Adrenal gland (tissue), 12 donors: ENCODE data around the gene TOB2. TPM values are rescaled to one million over a fixed set of nuclear protein-coding genes. Genes with fewer than 3 reads are reported as not detected.

Source experiments
- DNase-seq, 7 donors: peaks; one replicate each; pipeline ENCODE4 v3.0.0-alpha.2; 2019 to 2020
- H3K27ac ChIP-seq, 5 donors: fragments of 200-600 bp; sonication (generic) in 4 of 5; 1 replicate in 3 of 5; 2 replicates in 2 of 5; pipeline versions ENCODE4 v1.5.1 to v1.8.0; 2016 to 2020; ENCODE audit warnings: mild to moderate bottlenecking in 1 of 5
- H3K27me3 ChIP-seq: fragments of 200-600 bp; 2 replicates; pipeline ENCODE4 v1.8.0; 2021
- H3K36me3 ChIP-seq, 2 donors: fragments of 200-600 bp; replicated peaks in 1 of 2; 1 replicate in 1 of 2; 2 replicates in 1 of 2; pipeline versions ENCODE4 v1.5.1 to v1.8.0; 2018 to 2022
- H3K4me1 ChIP-seq, 2 donors: fragments of 200-600 bp; replicated peaks in 1 of 2; 1 replicate in 1 of 2; 2 replicates in 1 of 2; pipeline versions ENCODE4 v1.5.1 to v1.8.0; 2018 to 2021
- H3K4me3 ChIP-seq, 4 donors: fragments of 200-600 bp; sonication (generic) in 3 of 4; one replicate each; pipeline ENCODE4 v1.5.1; 2016 to 2018
- H3K9me3 ChIP-seq, 3 donors: fragments of 200-600 bp; sonication (generic) in 1 of 3; replicated peaks in 1 of 3; 1 replicate in 2 of 3; 2 replicates in 1 of 3; pipeline versions ENCODE4 v1.5.1 to v1.8.0; 2016 to 2021
- POLR2A ChIP-seq, 2 donors: fragments of 450-650 bp; IDR thresholded peaks; one replicate each; pipeline ENCODE4 v1.6.1; 2017; ENCODE audit warnings: antibody characterized with exemption in 2 of 2, mild to moderate bottlenecking in 2 of 2, moderate library complexity in 1 of 2
- WGBS, 4 donors: extraction: QIAGEN DNeasy Blood & Tissue Kit in 2 of 4; methylation state at CpG; one replicate each; pipeline versions ENCODE4 v1.1.5 to v1.1.7; 2013 to 2017; 5-methylcytosine and 5-hydroxymethylcytosine counted together
- intact Hi-C, 2 donors: fragments of 100-400 bp; cut with DNase I; formaldehyde crosslinking; loops; one replicate each; pipeline versions ENCODE4 v1.14.1 to v1.15.0; 2022 to 2023
- polyA plus RNA-seq, 3 donors: library from polyadenylated mRNA; stranded (reverse); fragments of 200-250 nt in 2 of 3; fragments of 350-450 nt in 1 of 3; fragmentation: Illumina TruSeq in 1 of 3; extraction: RNeasy Lipid Tissue Mini Kit (QIAGEN cat#74804) in 1 of 3; gene quantifications; one replicate each; pipeline ENCODE4 v1.2.3, GENCODE V29; 2013 to 2014
- total RNA-seq, 9 donors: library from RNA; depleted of rRNA in 4 of 9; stranded (reverse); fragments of >200 nt in 4 of 9; fragments of 120-200 nt in 1 of 9; fragmentation: NEBNext Ultra II Directional in 1 of 9; extraction: Animal tissue kit (Norgen Biotek cat#: 25700) in 1 of 9; gene quantifications; one replicate each; pipeline versions ENCODE4 v1.1.0 to v1.2.4, GENCODE V29; 2013 to 2023
- TF ChIP-seq, protein P1 (sequence below), 6 experiments: fragments of 450-650 bp in 4 of 6; fragments of 200-600 bp in 2 of 6; sonication (generic) in 1 of 6; IDR thresholded peaks; 1 replicate in 5 of 6; 2 replicates in 1 of 6; pipeline versions ENCODE4 v1.5.1 to v1.8.0; 2016 to 2021; ENCODE audit warnings: antibody characterized with exemption in 6 of 6, mild to moderate bottlenecking in 2 of 6, moderate library complexity in 1 of 6
- donor health status: healthy with polysubstance abuse.
- donor health status: Bipolar disorder and iron deficiency.
- donor health status: DM: yes; HTN: yes; CAD: no.
- donor health status: DM: no; HTN: no; CAD: no.
- donor health status: DM: no; HTN: no; CAD: no.
- donor health status: DM: yes; HTN: yes; CAD: no.

TOB2 gene
- total and polyA plus RNA-seq, 12 donors = 14.7 to 117 (median 41.1) TPM

DNA sequence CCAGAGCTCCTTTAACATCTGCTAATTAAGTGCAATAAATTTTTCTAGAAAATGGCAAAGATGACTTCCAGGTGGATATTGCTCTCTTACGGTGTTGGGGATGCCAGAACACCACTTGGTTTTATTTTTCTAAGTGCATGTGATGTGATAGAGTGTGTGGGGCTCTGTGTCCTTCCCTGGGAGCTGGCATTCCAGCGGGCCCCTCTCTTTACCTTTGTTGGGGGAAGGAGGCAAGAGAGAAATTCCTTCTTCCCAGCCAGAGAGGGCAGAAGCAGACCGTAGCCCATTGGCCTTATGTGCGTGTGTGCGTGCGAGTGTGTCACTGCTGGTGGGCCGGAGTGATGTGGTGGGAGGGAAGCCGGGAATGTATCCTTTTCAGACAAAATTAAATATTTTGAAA, 47.7 kb downstream of the TOB2 start:
- peak overlapping the region in 1 of 5 donors; percentile 29 for H3K27ac ChIP-seq
- H3K9me3 ChIP-seq = no peaks in the 10 kb centered on the region
- DNase-seq = no peak
- H3K4me1 ChIP-seq = peaks cover 20 to 32% of the 10 kb centered on the region in 2 donors
- no peak overlapping the region for H3K4me3 ChIP-seq
- H3K27me3 ChIP-seq = no peaks in the 10 kb centered on the region
- peaks cover 0 to 45% of the 10 kb centered on the region in 2 donors for H3K36me3 ChIP-seq
- 89 to 91% (median 91%) methylated on average over 8 of the region's 8 CpGs for WGBS, 4 donors
- TF ChIP-seq, protein P1, sequence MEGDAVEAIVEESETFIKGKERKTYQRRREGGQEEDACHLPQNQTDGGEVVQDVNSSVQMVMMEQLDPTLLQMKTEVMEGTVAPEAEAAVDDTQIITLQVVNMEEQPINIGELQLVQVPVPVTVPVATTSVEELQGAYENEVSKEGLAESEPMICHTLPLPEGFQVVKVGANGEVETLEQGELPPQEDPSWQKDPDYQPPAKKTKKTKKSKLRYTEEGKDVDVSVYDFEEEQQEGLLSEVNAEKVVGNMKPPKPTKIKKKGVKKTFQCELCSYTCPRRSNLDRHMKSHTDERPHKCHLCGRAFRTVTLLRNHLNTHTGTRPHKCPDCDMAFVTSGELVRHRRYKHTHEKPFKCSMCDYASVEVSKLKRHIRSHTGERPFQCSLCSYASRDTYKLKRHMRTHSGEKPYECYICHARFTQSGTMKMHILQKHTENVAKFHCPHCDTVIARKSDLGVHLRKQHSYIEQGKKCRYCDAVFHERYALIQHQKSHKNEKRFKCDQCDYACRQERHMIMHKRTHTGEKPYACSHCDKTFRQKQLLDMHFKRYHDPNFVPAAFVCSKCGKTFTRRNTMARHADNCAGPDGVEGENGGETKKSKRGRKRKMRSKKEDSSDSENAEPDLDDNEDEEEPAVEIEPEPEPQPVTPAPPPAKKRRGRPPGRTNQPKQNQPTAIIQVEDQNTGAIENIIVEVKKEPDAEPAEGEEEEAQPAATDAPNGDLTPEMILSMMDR (IDR thresholded peaks at IDR 0.05) = no peak
- no peak for TF ChIP-seq POLR2A (IDR thresholded peaks at IDR 0.05)
- intact Hi-C loops = no loop called here

DNA sequence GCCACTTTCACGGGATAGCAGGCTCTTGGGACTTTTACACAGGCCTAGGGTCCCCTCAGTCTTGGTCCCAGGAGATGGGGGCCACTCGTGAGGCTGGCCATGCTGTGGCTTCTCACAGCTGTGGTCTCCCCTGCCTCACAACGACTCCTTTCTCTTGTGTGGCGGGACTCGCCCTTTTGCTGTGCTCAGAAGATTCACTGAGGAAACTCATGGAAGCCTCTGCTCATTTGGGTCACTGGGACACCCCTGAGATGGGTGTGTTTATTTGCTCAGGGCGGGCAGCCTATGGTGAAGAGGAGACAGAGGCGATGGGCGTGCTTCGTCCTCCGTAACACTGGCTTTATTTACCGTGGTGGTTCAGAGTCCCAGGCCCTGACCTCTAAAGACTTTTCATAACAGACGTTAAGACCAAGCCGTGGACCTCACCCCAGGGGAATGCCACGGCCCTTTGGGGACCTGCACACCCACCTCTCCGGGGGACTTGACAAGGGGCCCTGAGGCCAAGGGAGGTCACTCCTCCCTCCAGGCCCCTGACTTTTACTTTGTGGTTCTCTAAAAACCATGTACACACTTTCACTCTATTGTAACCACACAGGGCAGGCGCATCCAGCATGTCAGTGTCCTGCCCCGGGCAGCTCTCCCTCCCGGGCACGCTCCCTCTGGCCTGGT, 49.3 kb downstream of the TOB2 start:
- 81 to 88% (median 84%) methylated on average over 15 to 19 of the region's 19 CpGs for WGBS, 4 donors
- TF ChIP-seq, protein P1 (IDR thresholded peaks at IDR 0.05) = no peak
- no peak for TF ChIP-seq POLR2A (IDR thresholded peaks at IDR 0.05)
- Histone ChIP-seq H3K27me3 (no peaks in the 10 kb centered on the region), H3K4me3 (no peak overlapping the region), H3K4me1 (peaks cover 21 to 34% of the 10 kb centered on the region in 2 donors), H3K9me3 (no peaks in the 10 kb centered on the region), H3K27ac (no peak overlapping the region), H3K36me3 (peaks cover 0 to 45% of the 10 kb centered on the region in 2 donors)
- intact Hi-C loops = no loop called here
- DNase-seq = no peak

DNA sequence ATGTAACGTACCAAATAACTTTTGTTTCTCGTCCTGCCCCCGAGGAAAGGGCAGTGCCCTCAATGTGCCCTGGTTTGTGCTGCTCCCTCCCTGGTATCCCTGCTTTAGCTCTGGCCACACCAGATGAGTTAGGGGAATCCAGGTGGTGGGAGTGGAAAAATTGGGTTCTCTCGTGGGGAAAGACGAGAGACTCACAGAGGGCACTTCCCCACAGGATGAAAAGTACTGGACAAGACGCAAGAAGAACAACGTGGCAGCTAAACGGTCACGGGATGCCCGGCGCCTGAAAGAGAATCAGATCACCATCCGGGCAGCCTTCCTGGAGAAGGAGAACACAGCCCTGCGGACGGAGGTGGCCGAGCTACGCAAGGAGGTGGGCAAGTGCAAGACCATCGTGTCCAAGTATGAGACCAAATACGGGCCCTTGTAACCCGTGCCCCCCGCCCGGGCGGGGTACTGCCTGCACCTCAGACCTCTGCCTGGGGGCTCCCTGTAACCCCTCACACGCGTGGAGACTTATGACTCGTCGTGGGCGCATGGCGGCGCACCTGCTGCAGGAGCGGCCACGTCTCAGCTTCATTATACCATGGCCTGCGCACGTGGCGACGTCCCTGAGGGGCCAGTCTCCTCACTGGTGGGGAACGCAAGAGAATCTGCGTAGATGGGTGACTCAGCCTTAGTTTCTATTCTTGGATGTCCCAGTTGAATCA, 50.9 kb downstream of the TOB2 start:
- TF ChIP-seq, protein P1 (IDR thresholded peaks at IDR 0.05) = no peak
- no peak for TF ChIP-seq POLR2A (IDR thresholded peaks at IDR 0.05)
- H3K36me3 ChIP-seq = peaks cover 0 to 50% of the 10 kb centered on the region in 2 donors
- peaks cover 14 to 26% of the 10 kb centered on the region in 2 donors for H3K4me1 ChIP-seq
- 87 to 92% (median 91%) methylated on average over 30 to 37 of the region's 37 CpGs for WGBS, 4 donors
- H3K9me3 ChIP-seq = no peaks in the 10 kb centered on the region
- intact Hi-C loops = no loop called here
- H3K27ac ChIP-seq = peak overlapping the region in 2 of 5 donors; percentile 85 to 93
- DNase-seq = no peak
- no peak overlapping the region for H3K4me3 ChIP-seq
- no peaks in the 10 kb centered on the region for H3K27me3 ChIP-seq

DNA sequence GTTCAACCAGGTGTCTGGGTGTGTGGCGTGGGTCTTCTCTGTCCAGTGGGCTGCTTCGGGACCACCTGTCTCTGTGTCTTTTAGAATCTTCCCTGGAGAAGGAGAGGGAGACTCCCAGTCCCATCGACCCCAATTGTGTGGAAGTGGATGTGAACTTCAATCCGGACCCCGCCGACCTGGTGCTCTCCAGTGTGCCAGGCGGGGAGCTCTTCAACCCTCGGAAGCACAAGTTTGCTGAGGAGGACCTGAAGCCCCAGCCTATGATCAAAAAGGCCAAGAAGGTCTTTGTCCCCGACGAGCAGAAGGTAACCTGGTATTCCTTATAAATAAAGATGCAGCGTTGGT, 52.6 kb downstream of the TOB2 start:
- H3K4me3 ChIP-seq = peak overlapping the region in 1 of 4 donors; percentile 12

More for the DNA sequence above, 52.6 kb downstream of the TOB2 start:
- DNase-seq = no peak
- H3K4me1 ChIP-seq = peaks cover 14 to 26% of the 10 kb centered on the region in 2 donors
- intact Hi-C loops = no loop called here
- peak overlapping the region in 4 of 5 donors; percentile 3 to 93 (median 72) for H3K27ac ChIP-seq
- H3K9me3 ChIP-seq = no peaks in the 10 kb centered on the region
- 70 to 81% (median 79%) methylated on average over 7 to 11 of the region's 11 CpGs for WGBS, 4 donors
- peaks cover 0 to 60% of the 10 kb centered on the region in 2 donors for H3K36me3 ChIP-seq
- TF ChIP-seq POLR2A (IDR thresholded peaks at IDR 0.05) = no peak
- TF ChIP-seq, protein P1 (IDR thresholded peaks at IDR 0.05) = no peak
- no peaks in the 10 kb centered on the region for H3K27me3 ChIP-seq
